GM19193 (cell line): Measurements from ENCODE around the gene THRSP.

Experiments used
- POLR2A ChIP-seq: IDR thresholded peaks from 4 replicates; pipeline ENCODE4 v1.6.1; 2011; ENCODE audit not compliant: insufficient read depth, insufficient read length; ENCODE audit errors: extremely low read depth

The THRSP gene

DNA sequence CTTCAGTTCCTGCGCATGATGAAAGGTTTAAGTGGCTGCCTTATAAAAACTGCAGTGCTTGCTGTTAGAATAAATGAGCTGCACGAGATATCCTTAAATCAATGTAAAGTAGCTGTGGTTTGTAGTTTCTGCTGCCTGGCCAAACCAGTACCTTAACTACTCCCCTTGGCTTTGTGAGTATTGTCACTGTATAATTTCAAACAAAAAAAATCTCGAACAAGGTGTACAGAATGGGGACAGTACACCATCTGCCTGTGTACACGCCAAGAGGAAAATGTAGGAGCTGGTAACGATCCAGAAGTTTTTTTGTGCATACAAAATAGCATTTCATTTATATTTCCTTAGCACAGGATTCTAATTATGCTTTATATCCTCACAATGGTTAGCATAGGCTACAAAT is 36.6 kb downstream of the THRSP start:
- no peak for TF ChIP-seq POLR2A

DNA sequence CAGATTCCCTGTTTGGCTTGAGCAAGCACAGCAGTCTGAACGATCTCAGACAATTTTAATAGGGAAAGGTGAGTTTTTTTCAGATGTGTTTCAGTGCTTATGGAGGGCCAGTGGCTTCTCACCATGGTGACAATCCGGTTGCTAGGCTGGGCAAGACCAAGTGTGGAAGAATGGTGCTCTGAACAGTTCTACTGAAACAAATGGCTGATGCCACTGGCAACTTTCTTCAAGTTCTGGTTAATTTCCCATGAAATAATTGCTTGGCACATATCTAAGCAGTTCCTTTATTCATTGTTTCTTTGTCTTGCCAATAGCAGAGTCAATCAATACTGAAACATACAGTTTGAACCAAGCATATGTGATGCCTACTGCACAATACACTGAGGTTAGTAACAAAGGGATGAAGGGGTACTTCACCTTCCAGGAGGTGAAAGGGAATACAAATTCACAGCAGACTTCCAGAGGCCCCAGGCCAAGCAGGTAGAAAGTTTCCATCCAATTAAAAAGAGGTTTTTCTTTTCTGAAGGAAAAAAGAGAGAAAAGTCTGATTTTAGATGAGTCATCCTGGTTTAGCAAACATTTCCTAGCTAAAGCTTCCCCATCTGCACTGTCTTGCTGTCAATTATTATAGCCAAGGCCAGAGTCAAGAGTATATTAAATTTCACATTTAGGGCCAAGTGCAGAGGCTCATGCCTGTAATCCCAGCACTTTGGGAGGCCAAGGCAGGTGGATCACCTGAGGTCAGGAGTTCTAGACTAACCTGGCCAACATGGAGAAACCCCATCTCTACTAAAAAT is 37.2 kb downstream of the THRSP start:
- TF ChIP-seq POLR2A, result no peak

DNA sequence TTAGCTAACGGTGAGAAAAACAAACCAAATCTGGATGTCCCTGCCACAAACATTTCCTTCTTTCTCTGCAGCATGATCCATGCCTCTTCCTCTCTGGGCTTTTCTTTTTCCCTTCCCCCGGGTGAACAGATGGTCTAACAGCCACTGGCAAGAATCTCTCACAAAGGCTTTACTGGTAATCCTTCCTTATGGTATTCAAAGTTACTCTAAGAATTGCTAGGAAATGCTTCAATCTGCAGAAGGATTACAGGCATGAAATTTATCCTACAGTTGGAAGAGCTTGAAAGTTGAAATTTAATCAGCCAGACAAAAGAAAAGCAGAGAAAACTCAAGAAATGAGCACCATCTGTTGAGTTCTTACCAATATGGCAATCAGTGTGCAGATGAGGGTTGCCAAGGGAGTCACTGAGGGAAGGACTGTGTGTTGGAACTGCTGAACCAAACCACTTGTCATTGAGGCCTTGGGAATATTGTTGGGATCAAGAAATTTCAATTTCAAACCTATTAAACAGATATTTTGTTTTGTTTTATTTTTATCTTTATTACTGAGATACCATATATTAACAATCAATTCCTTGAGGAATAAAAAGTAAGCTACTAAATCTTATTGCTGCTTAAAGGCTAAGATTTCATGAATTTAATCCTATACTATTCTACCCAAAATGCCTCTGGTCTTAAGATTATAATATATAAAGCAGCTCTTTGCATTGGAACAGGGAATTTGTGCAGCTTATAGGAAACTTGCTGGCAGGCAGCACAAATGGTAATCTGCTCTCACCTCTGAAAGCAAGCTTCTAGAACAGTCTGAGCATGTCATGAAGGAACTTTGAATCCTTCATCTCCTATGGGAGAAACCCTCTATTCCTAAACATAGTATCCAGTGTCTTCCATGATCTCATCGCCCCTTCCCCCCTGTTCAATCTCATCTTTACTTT is 45.7 kb downstream of the THRSP start:
- no peak for TF ChIP-seq POLR2A

DNA sequence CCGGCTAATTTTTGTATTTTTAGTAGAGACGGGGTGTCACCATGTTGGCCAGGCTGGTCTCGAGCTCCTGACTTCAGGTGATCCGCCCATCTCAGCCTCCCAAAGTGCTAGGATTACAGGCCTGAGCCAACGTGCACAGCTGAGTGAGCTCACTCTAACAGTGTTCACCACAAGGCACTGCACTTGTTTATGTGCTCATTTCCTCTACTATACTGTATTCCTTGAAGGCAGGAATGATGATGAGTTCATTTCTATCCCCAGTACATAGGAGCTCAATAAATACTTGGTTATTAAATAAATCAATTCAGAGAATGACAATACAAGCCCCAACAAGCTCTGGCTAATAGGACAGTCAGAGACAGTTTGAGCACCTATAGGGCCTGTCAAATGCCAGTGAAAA is 46.7 kb downstream of the THRSP start:
- no peak for TF ChIP-seq POLR2A

DNA sequence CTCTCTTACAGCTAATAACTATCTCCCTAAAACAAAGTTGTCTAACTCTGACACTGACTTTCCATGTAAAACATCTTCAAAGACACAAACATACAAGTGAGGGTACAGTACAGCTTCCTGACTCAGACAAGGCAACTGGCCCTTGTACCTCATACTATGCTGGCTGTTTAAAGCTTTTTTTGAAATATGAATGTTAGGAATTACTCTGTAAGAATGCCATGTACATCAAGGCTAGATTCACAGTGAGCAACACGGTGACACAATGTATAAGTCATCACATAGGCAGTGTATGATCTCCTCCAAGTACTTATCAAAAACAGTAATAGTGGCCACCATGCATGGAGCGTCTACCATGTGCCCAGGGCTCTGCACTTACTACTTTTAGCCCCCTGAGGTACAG is 47.2 kb downstream of the THRSP start:
- TF ChIP-seq POLR2A, result no peak

DNA sequence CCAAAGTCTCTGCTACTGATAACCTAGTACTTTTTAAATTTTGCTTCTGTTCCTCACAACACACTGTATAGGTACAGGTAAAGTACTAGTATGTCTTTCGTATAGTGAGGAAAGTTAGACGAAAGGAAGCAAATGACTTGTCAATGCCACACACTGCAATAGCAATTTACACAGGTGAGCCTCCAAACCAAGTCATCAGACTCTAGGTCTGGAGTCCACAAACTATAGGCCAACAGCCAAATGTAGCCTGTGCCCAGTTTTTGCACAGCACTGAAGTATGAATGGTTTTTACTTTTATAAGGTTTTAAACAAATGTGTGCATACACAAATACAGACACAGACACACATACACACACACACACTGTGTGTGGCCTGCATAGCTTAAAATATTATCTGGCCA is 47.6 kb downstream of the THRSP start:
- TF ChIP-seq POLR2A, result no peak

DNA sequence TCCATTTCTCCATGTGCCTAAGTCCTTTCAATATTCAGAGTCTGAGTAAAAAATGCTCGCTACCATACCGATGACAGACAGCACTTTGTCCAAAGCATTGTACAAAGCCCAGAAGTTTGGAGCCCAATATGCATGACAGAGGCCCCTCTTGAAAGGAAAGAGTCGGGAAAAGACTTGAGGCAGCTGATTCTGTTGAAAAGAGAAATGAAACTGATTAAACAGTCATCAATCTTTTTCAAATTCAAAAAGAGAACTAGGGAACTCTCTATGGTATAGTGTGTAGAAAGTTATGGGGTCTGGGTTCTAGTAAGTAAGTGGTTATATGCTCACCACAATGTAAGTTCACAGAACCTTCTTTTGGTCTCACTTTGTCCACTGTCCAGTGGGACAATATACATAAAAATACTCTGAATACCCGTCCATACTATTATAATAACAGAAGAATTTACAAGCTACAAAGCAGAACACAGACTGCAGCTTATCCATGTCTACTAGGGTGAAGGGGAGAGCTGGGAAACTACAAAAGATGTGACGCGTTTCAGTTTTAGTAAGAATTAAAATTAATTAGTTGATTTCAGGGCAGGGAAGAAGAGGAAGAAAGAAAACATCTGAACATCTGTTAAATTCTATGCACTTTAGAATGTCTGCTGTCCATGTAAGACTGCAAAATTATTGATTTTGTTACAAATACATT is 49.1 kb downstream of the THRSP start:
- TF ChIP-seq POLR2A, result no peak
